ENCODE data around the gene ZNF516. TPM values are rescaled to one million over a fixed set of nuclear protein-coding genes. Genes with fewer than 3 reads are reported as not detected.

ZNF516 gene
- total and polyA plus RNA-seq, 10 of the 15 experiments (the other 5 are each of a cell fraction or from before 2014, with no cell fraction given), result 2.0 to 32.0 (median 8.3) TPM

- TF ChIP-seq PRDM15 (CRISPR knock-in tag; IDR thresholded peaks at IDR 0.05), result no peak
- peak; percentile 70; the same call in 1 of the 2 replicates for TF ChIP-seq RELB (IDR thresholded peaks at IDR 0.05; ENCODE audit: low read depth)
- TF ChIP-seq YY1 (IDR thresholded peaks at IDR 0.05; ENCODE audit: low read depth, low read length), result no peak
- TF ChIP-seq PBX3 (IDR thresholded peaks at IDR 0.05; ENCODE audit: insufficient replicate concordance, low read depth, low read length), result no peak
- TF ChIP-seq ZBTB11 (CRISPR knock-in tag; IDR thresholded peaks at IDR 0.05), result no peak
- peak; percentile 62; the same call in 1 of the 2 replicates for TF ChIP-seq ATF2 (IDR thresholded peaks at IDR 0.05; ENCODE audit: low read length)
- TF ChIP-seq ZNF217 (IDR thresholded peaks at IDR 0.05), result peak; percentile 67; the same call in 1 of the 2 replicates
- TF ChIP-seq NR2C1 (IDR thresholded peaks at IDR 0.05), result no peak
- peak; percentile 98 for TF ChIP-seq TCF7 (IDR thresholded peaks at IDR 0.05; ENCODE audit: borderline replicate concordance)
- TF ChIP-seq E2F8 (IDR thresholded peaks at IDR 0.05; ENCODE audit: low read depth, partially characterized antibody), result peak; percentile 7
- 0 out of 2 replicates have a peak, but pooled peaks have one; percentile 40 for TF ChIP-seq CBX5 (IDR thresholded peaks at IDR 0.05; ENCODE audit: low read depth)
- TF ChIP-seq SUPT20H (IDR thresholded peaks at IDR 0.05; ENCODE audit: borderline replicate concordance, control insufficient read depth, low read depth, low read length), result no peak
- TF ChIP-seq NR2F1 (conservative IDR thresholded peaks at IDR 0.05), result peak; percentile 74; the same call in 1 of the 2 replicates
Observed at GRCh38 chr18:76410660-76411417, 84.2 kb downstream of the ZNF516 start (continued).

All from GM12878 (cell line).